IMR-90 (cell line): ENCODE results near the gene KRT82. TPM values are rescaled to one million over a fixed set of nuclear protein-coding genes. Genes with fewer than 3 reads are reported as not detected.

Experiments
- ATAC-seq: fragments of 200-7000 bp; cut with Tn5 transposase; 2 replicates; pipeline ENCODE4 v1.9.1; 2020; ENCODE audit warnings: low read depth, mild to moderate bottlenecking, moderate library complexity
- BruUV-seq: library from RNA; stranded (reverse); fragments of 400-500 nt; replicated peaks from 2 replicates; lab custom pipeline; 2021; lab: Mats Ljungman, UMichigan
- CTCF ChIA-PET: fragments of 300-600 bp; formaldehyde crosslinking; extraction: SDS; loops from one replicate; lab custom pipeline; 2021; ENCODE audit warnings: antibody characterized with exemption; lab: Yijun Ruan, JAX
- POLR2A ChIA-PET: fragments of 300-600 bp; sonication (Branson Sonifier 250); formaldehyde crosslinking; loops from one replicate; lab custom pipeline; 2022; ENCODE audit warnings: antibody characterized with exemption; ENCODE audit not compliant: unreplicated experiment; lab: Charles Lee
- DNase-seq: peaks from one replicate; pipeline ENCODE4 v3.0.0; 2013
- H2AFZ ChIP-seq: replicated peaks from 2 replicates; pipeline ENCODE3; 2013; ENCODE audit warnings: low read length, mild to moderate bottlenecking; ENCODE audit not compliant: poor library complexity
- H2AK5ac ChIP-seq: 2 replicates; pipeline ENCODE4 v1.6.1; 2013; ENCODE audit warnings: low read depth, low read length, inconsistent platforms
- H2AK9ac ChIP-seq: replicated peaks from 2 replicates; pipeline ENCODE3; 2013; ENCODE audit warnings: mild to moderate bottlenecking, low read depth, low read length, moderate library complexity; ENCODE audit not compliant: poor library complexity
- H2BK120ac ChIP-seq: 2 replicates; pipeline ENCODE4 v1.6.1; 2013; ENCODE audit warnings: low read depth, low read length, inconsistent platforms
- H2BK15ac ChIP-seq: 3 replicates; pipeline ENCODE4 v1.6.1; 2013; ENCODE audit warnings: low read depth, low read length, inconsistent platforms
- H2BK20ac ChIP-seq: 2 replicates; pipeline ENCODE4 v1.6.1; 2013; ENCODE audit warnings: low read depth, mild to moderate bottlenecking, inconsistent platforms, low read length, moderate library complexity
- H2BK5ac ChIP-seq: 2 replicates; pipeline ENCODE4 v1.6.1; 2013; ENCODE audit warnings: mild to moderate bottlenecking, low read depth, low read length, inconsistent platforms; ENCODE audit not compliant: poor library complexity, severe bottlenecking
- H3K14ac ChIP-seq: replicated peaks from 2 replicates; pipeline ENCODE4 v1.6.1; 2013; ENCODE audit warnings: low read depth, low read length, inconsistent platforms
- H3K18ac ChIP-seq: 2 replicates; pipeline ENCODE4 v1.6.1; 2013; ENCODE audit warnings: low read depth, low read length, control low read depth
- H3K23ac ChIP-seq: 2 replicates; pipeline ENCODE4 v1.6.1; 2013; ENCODE audit warnings: low read depth, low read length, inconsistent platforms
- H3K27ac ChIP-seq: 2 replicates; pipeline ENCODE4 v1.5.1; 2013; ENCODE audit warnings: mild to moderate bottlenecking, control low read depth, low read length; ENCODE audit not compliant: insufficient read depth
- H3K27me3 ChIP-seq: 2 replicates; pipeline ENCODE4 v1.6.1; 2013; ENCODE audit warnings: low read length; ENCODE audit not compliant: control insufficient read depth, insufficient read depth
- H3K36me3 ChIP-seq: 2 replicates; pipeline ENCODE4 v1.6.1; 2013; ENCODE audit warnings: low read length, mixed read lengths; ENCODE audit not compliant: control insufficient read depth, insufficient read depth
- H3K4ac ChIP-seq: 2 replicates; pipeline ENCODE4 v1.6.1; 2013; ENCODE audit warnings: low read depth, low read length, inconsistent platforms
- H3K4me1 ChIP-seq: 2 replicates; pipeline ENCODE4 v1.6.1; 2013; ENCODE audit warnings: low read length, mixed read lengths; ENCODE audit not compliant: control insufficient read depth, insufficient read depth
- H3K4me2 ChIP-seq: 2 replicates; pipeline ENCODE4 v1.6.1; 2013; ENCODE audit warnings: low read depth, mild to moderate bottlenecking, control low read depth, low read length, moderate library complexity
- H3K4me3 ChIP-seq: 2 replicates; pipeline ENCODE4 v1.5.1; 2013; ENCODE audit warnings: low read depth, mild to moderate bottlenecking, control low read depth, low read length, moderate library complexity; ENCODE audit not compliant: insufficient read depth
- H3K56ac ChIP-seq: 2 replicates; pipeline ENCODE4 v1.6.1; 2013; ENCODE audit warnings: low read length, inconsistent platforms; ENCODE audit not compliant: insufficient read depth; ENCODE audit errors: extremely low read depth
- H3K79me1 ChIP-seq, 2 experiments: 2 replicates each; pipeline ENCODE4 v1.6.1; 2013; ENCODE audit warnings: low read length in 2 of 2, inconsistent platforms in 1 of 2, low read depth in 1 of 2
- H3K9ac ChIP-seq: 2 replicates; pipeline ENCODE4 v1.6.1; 2013; ENCODE audit warnings: low read depth, low read length, control low read depth
- H3K9me1 ChIP-seq: 2 replicates; pipeline ENCODE4 v1.6.1; 2013; ENCODE audit warnings: low read length, inconsistent platforms; ENCODE audit not compliant: insufficient read depth
- H3K9me3 ChIP-seq: 2 replicates; pipeline ENCODE4 v1.6.1; 2013; ENCODE audit warnings: low read length; ENCODE audit not compliant: control insufficient read depth, insufficient read depth
- H4K20me1 ChIP-seq: 2 replicates; pipeline ENCODE4 v1.6.1; 2013; ENCODE audit warnings: low read length, inconsistent platforms; ENCODE audit not compliant: insufficient read depth
- H4K5ac ChIP-seq: 2 replicates; pipeline ENCODE4 v1.6.1; 2013; ENCODE audit warnings: mild to moderate bottlenecking, low read depth, low read length, control low read depth
- H4K8ac ChIP-seq, 2 experiments: 2 replicates each; pipeline ENCODE4 v1.6.1; 2013; ENCODE audit warnings: low read depth in 2 of 2, low read length in 2 of 2, control low read depth in 1 of 2, inconsistent platforms in 1 of 2
- H4K91ac ChIP-seq: 2 replicates; pipeline ENCODE4 v1.6.1; 2013; ENCODE audit warnings: low read depth, low read length, inconsistent platforms; ENCODE audit not compliant: insufficient read depth
- CHD1 ChIP-seq: IDR thresholded peaks from 2 replicates; pipeline ENCODE4 v1.6.1; 2012; ENCODE audit warnings: low read depth, low read length, improper control_type of control experiment
- CTCF ChIP-seq: conservative IDR thresholded peaks from 2 replicates; pipeline ENCODE4 v1.5.1; 2012; ENCODE audit warnings: mild to moderate bottlenecking, low read depth, low read length, improper control_type of control experiment
- ELK1 ChIP-seq: fragments of 150-350 bp; IDR thresholded peaks from 2 replicates; pipeline ENCODE4 v1.6.1; 2016; ENCODE audit warnings: low read depth, mild to moderate bottlenecking, low read length, moderate library complexity, borderline replicate concordance
- FOS ChIP-seq: fragments of 150-350 bp; IDR thresholded peaks from 2 replicates; pipeline ENCODE4 v1.6.1; 2016; ENCODE audit warnings: low read depth, low read length
- MAFK ChIP-seq: IDR thresholded peaks from 2 replicates; pipeline ENCODE4 v1.6.1; 2012; ENCODE audit warnings: low read depth, low read length, improper control_type of control experiment
- MXI1 ChIP-seq: IDR thresholded peaks from 2 replicates; pipeline ENCODE4 v1.6.1; 2012; ENCODE audit warnings: low read depth, mild to moderate bottlenecking, low read length, moderate library complexity, borderline replicate concordance
- NFE2L2 ChIP-seq: fragments of 150-350 bp; IDR thresholded peaks from 2 replicates; pipeline ENCODE4 v1.6.1; 2016; ENCODE audit warnings: low read depth, mild to moderate bottlenecking, low read length
- RAD21 ChIP-seq: IDR thresholded peaks from 2 replicates; pipeline ENCODE4 v1.6.1; 2012; ENCODE audit warnings: low read length, improper control_type of control experiment
- RCOR1 ChIP-seq: IDR thresholded peaks from 2 replicates; pipeline ENCODE4 v1.6.1; 2012; ENCODE audit warnings: mild to moderate bottlenecking, low read length, improper control_type of control experiment; ENCODE audit not compliant: insufficient replicate concordance
- RFX5 ChIP-seq: IDR thresholded peaks from 2 replicates; pipeline ENCODE4 v1.8.0; 2012; ENCODE audit warnings: low read depth, mild to moderate bottlenecking, low read length, moderate library complexity
- SMC3 ChIP-seq: fragments of 150-350 bp; IDR thresholded peaks from 2 replicates; pipeline ENCODE4 v1.6.1; 2016; ENCODE audit warnings: low read depth, mild to moderate bottlenecking, antibody characterized with exemption, low read length, moderate library complexity
- USF2 ChIP-seq: fragments of 150-350 bp; IDR thresholded peaks from 2 replicates; pipeline ENCODE4 v1.6.1; 2017; ENCODE audit warnings: mild to moderate bottlenecking, antibody characterized with exemption, low read length, low read depth
- WGBS, 2 experiments: methylation state at CpG; one replicate each; pipeline versions ENCODE4 v1.1.5 to v1.1.7; 2013; ENCODE audit warnings: missing lambda C conversion rate in 2 of 2; ENCODE audit not compliant: insufficient read length in 1 of 2; ENCODE audit errors: extremely low coverage in 2 of 2; 5-methylcytosine and 5-hydroxymethylcytosine counted together
- dilution Hi-C: fragments of 300-500 bp; cut with HindIII; formaldehyde crosslinking; loops from one replicate; pipeline ENCODE4 v1.14.3; 2018; ENCODE audit warnings: low sequenced_read_pairs; ENCODE audit not compliant: unreplicated experiment
- in situ Hi-C: fragments of 300-500 bp; cut with MboI; formaldehyde crosslinking; loops from 3 replicates; pipeline ENCODE4 v1.14.3; 2019; ENCODE audit warnings: low sequenced_read_pairs, inconsistent platforms, mixed read lengths
- intact Hi-C: fragments of 100-400 bp; cut with micrococcal nuclease; formaldehyde crosslinking; loops from 2 replicates; pipeline ENCODE4 v1.10.0; 2022
- polyA plus RNA-seq, 3 experiments: library from polyadenylated mRNA; depleted of rRNA; stranded (reverse); fragments of >200 nt; gene quantifications; 2 replicates each; pipeline ENCODE4 v1.2.3, GENCODE V29; 2012; ENCODE audit warnings: low replicate concordance in 1 of 3
- total RNA-seq: library from RNA; depleted of rRNA; stranded (reverse); fragments of >200 nt; gene quantifications from 2 replicates; pipeline ENCODE4 v1.2.3, GENCODE V29; 2012

Gene KRT82
- total and polyA plus RNA-seq, 2 of the 4 experiments (the other 2 are of a cell fraction) = not detected

GRCh38 chr12:52423661-52424500, 17.7 kb upstream of the KRT82 start (continued):
- no peak for TF ChIP-seq MAFK

GRCh38 chr12:52423035-52423434, 16.9 kb upstream of the KRT82 start:
- Histone ChIP-seq H3K23ac (no peak overlapping the region), H4K91ac (no peak overlapping the region), H3K9ac (no peak overlapping the region), H3K36me3 (no peaks in the 10 kb centered on the region), H2BK15ac (no peak overlapping the region), H2BK120ac (no peak overlapping the region), H4K8ac (no peak overlapping the region), H2BK5ac (no peak overlapping the region), H4K20me1 (no peaks in the 10 kb centered on the region), H2AK5ac (no peak overlapping the region), H3K9me3 (no peaks in the 10 kb centered on the region), H3K14ac (no peak overlapping the region), H3K4me3 (no peak overlapping the region), H3K4me2 (no peak overlapping the region), H3K56ac (no peak overlapping the region), H2AFZ (no peak overlapping the region), H3K4me1 (no peaks in the 10 kb centered on the region), H3K27me3 (peaks cover 54% of the 10 kb centered on the region), H3K4ac (no peak overlapping the region), H3K18ac (no peak overlapping the region), H3K9me1 (no peaks in the 10 kb centered on the region), H3K79me1 (no peaks in the 10 kb centered on the region), H2AK9ac (no peak overlapping the region), H4K5ac (no peak overlapping the region), H2BK20ac (no peak overlapping the region), H3K27ac (no peak overlapping the region)
- ATAC-seq (no peak), DNase-seq (no peak)
- dilution Hi-C loops = no loop called here
- no TSS peak for BruUV-seq
- ChIA-PET CTCF (no interaction called here), POLR2A (no interaction called here)
- 24% methylated on average over 4 of the region's 6 CpGs; no CpG with 5 or more reads in 1 of the 2 experiments for whole genome bisulfite sequencing, 2 experiments
- in situ Hi-C loops = no loop called here
- intact Hi-C loops = no loop called here
- TF ChIP-seq RAD21 = no peak
- no peak for TF ChIP-seq CHD1
- no peak for TF ChIP-seq MAFK
- TF ChIP-seq MXI1 = no peak
- no peak for TF ChIP-seq FOS
- no peak for TF ChIP-seq SMC3
- no peak for TF ChIP-seq CTCF
- TF ChIP-seq RCOR1 = no peak
- TF ChIP-seq NFE2L2 = no peak
- no peak for TF ChIP-seq RFX5
- TF ChIP-seq ELK1 = no peak
- no peak for TF ChIP-seq USF2
